ENCODE results near the gene RORC.
A peak's percentile ranks its signal among the peaks of the same experiment; 100 is the strongest.
"Not testable (repeated sequence)": the region's sequence is repeated elsewhere in the genome, so short reads cannot be mapped to it uniquely, and the experiment has no call there.

RORC gene

GRCh38 chr1:151799179-151800022 is 32.2 kb downstream of the RORC start:
- Histone ChIP-seq H3K36me3 (ENCODE audit: control insufficient read depth, insufficient read depth, low read length) (no peaks in the 10 kb centered on the region), H3K4me1 (ENCODE audit: control insufficient read depth, insufficient read depth, low read length) (no peaks in the 10 kb centered on the region), H3K9me3 (ENCODE audit: control insufficient read depth, low read length) (no peaks in the 10 kb centered on the region), H3K9ac (ENCODE audit: low read length) (no peak overlapping the region), H3K27me3 (ENCODE audit: control insufficient read depth, insufficient read depth, low read length) (no peaks in the 10 kb centered on the region), H3K4me3 (ENCODE audit: low read length) (no peak overlapping the region)

GRCh38 chr1:151798571-151798970 is 33.0 kb downstream of the RORC start:
- Histone ChIP-seq H3K4me3 (ENCODE audit: low read length) (no peak overlapping the region), H3K9ac (ENCODE audit: low read length) (no peak overlapping the region), H3K27me3 (ENCODE audit: control insufficient read depth, insufficient read depth, low read length) (no peaks in the 10 kb centered on the region), H3K4me1 (ENCODE audit: control insufficient read depth, insufficient read depth, low read length) (no peaks in the 10 kb centered on the region), H3K36me3 (ENCODE audit: control insufficient read depth, insufficient read depth, low read length) (no peaks in the 10 kb centered on the region), H3K9me3 (ENCODE audit: control insufficient read depth, low read length) (no peaks in the 10 kb centered on the region)

- no peaks in the 10 kb centered on the region for H3K9me3 ChIP-seq (ENCODE audit: control insufficient read depth, low read length)
- no peaks in the 10 kb centered on the region for H3K27me3 ChIP-seq (ENCODE audit: control insufficient read depth, insufficient read depth, low read length)
- no peaks in the 10 kb centered on the region for H3K36me3 ChIP-seq (ENCODE audit: control insufficient read depth, insufficient read depth, low read length)
- peak overlapping the region; percentile 65 for H3K9ac ChIP-seq (ENCODE audit: low read length)
- peak overlapping the region; percentile 81 for H3K4me3 ChIP-seq (ENCODE audit: low read length)
- H3K4me1 ChIP-seq (ENCODE audit: control insufficient read depth, insufficient read depth, low read length): no peaks in the 10 kb centered on the region
These were observed 40.5 kb downstream of the RORC start for GRCh38 chr1:151790940-151791651.

GRCh38 chr1:151790071-151790939 is 41.3 kb downstream of the RORC start, which contains the start of gene TDRKH:
TSS of gene TDRKH (minus strand) at chr1:151790500. CDS start at chr1:151783022, 7,478 bp downstream.
- no peaks in the 10 kb centered on the region for H3K9me3 ChIP-seq (ENCODE audit: control insufficient read depth, low read length)
- H3K4me3 ChIP-seq (ENCODE audit: low read length): peak within 1 kb of the TSS; percentile 81
- H3K4me1 ChIP-seq (ENCODE audit: control insufficient read depth, insufficient read depth, low read length): no peaks in the 10 kb centered on the region
- H3K9ac ChIP-seq (ENCODE audit: low read length): peak within 1 kb of the TSS; percentile 65
- no peaks in the 10 kb centered on the region for H3K36me3 ChIP-seq (ENCODE audit: control insufficient read depth, insufficient read depth, low read length)
- no peaks in the 10 kb centered on the region for H3K27me3 ChIP-seq (ENCODE audit: control insufficient read depth, insufficient read depth, low read length)

GRCh38 chr1:151787689-151788088 is 43.9 kb downstream of the RORC start:
- no peak overlapping the region for H3K4me3 ChIP-seq (ENCODE audit: low read length)
- H3K9ac ChIP-seq (ENCODE audit: low read length): no peak overlapping the region
- H3K36me3 ChIP-seq (ENCODE audit: control insufficient read depth, insufficient read depth, low read length): no peaks in the 10 kb centered on the region
- H3K27me3 ChIP-seq (ENCODE audit: control insufficient read depth, insufficient read depth, low read length): no peaks in the 10 kb centered on the region
- no peaks in the 10 kb centered on the region for H3K9me3 ChIP-seq (ENCODE audit: control insufficient read depth, low read length)
- no peaks in the 10 kb centered on the region for H3K4me1 ChIP-seq (ENCODE audit: control insufficient read depth, insufficient read depth, low read length)

GRCh38 chr1:151783796-151784195 is 47.8 kb downstream of the RORC start:
- no peak overlapping the region for H3K9ac ChIP-seq (ENCODE audit: low read length)
- H3K4me3 ChIP-seq (ENCODE audit: low read length): no peak overlapping the region
- no peaks in the 10 kb centered on the region for H3K4me1 ChIP-seq (ENCODE audit: control insufficient read depth, insufficient read depth, low read length)
- H3K27me3 ChIP-seq (ENCODE audit: control insufficient read depth, insufficient read depth, low read length): no peaks in the 10 kb centered on the region
- H3K9me3 ChIP-seq (ENCODE audit: control insufficient read depth, low read length): no peaks in the 10 kb centered on the region
- H3K36me3 ChIP-seq (ENCODE audit: control insufficient read depth, insufficient read depth, low read length): no peaks in the 10 kb centered on the region

GRCh38 chr1:151782741-151783140 is 48.9 kb downstream of the RORC start:
- no peaks in the 10 kb centered on the region for H3K36me3 ChIP-seq (ENCODE audit: control insufficient read depth, insufficient read depth, low read length)
- H3K4me1 ChIP-seq (ENCODE audit: control insufficient read depth, insufficient read depth, low read length): no peaks in the 10 kb centered on the region
- H3K9ac ChIP-seq (ENCODE audit: low read length): no peak overlapping the region
- no peak overlapping the region for H3K4me3 ChIP-seq (ENCODE audit: low read length)
- no peaks in the 10 kb centered on the region for H3K9me3 ChIP-seq (ENCODE audit: control insufficient read depth, low read length)
- H3K27me3 ChIP-seq (ENCODE audit: control insufficient read depth, insufficient read depth, low read length): no peaks in the 10 kb centered on the region

- not testable (repeated sequence) for H3K36me3 ChIP-seq (ENCODE audit: control insufficient read depth, insufficient read depth, low read length); H3K9me3 ChIP-seq (ENCODE audit: control insufficient read depth, low read length); H3K9ac ChIP-seq (ENCODE audit: low read length); H3K27me3 ChIP-seq (ENCODE audit: control insufficient read depth, insufficient read depth, low read length); H3K4me3 ChIP-seq (ENCODE audit: low read length); H3K4me1 ChIP-seq (ENCODE audit: control insufficient read depth, insufficient read depth, low read length)
These were observed 49.6 kb downstream of the RORC start for GRCh38 chr1:151782026-151782425.

- H3K27me3 ChIP-seq (ENCODE audit: control insufficient read depth, insufficient read depth, low read length); H3K4me1 ChIP-seq (ENCODE audit: control insufficient read depth, insufficient read depth, low read length); H3K36me3 ChIP-seq (ENCODE audit: control insufficient read depth, insufficient read depth, low read length); H3K9me3 ChIP-seq (ENCODE audit: control insufficient read depth, low read length); H3K4me3 ChIP-seq (ENCODE audit: low read length); H3K9ac ChIP-seq (ENCODE audit: low read length): not testable (repeated sequence)
These were observed 50.9 kb downstream of the RORC start for GRCh38 chr1:151780736-151781135.

- Histone ChIP-seq H3K9me3 (ENCODE audit: control insufficient read depth, low read length) (no peaks in the 10 kb centered on the region), H3K4me1 (ENCODE audit: control insufficient read depth, insufficient read depth, low read length) (no peaks in the 10 kb centered on the region), H3K4me3 (ENCODE audit: low read length) (no peak overlapping the region), H3K27me3 (ENCODE audit: control insufficient read depth, insufficient read depth, low read length) (no peaks in the 10 kb centered on the region), H3K9ac (ENCODE audit: low read length) (no peak overlapping the region), H3K36me3 (ENCODE audit: control insufficient read depth, insufficient read depth, low read length) (no peaks in the 10 kb centered on the region)
These were observed 51.8 kb downstream of the RORC start for GRCh38 chr1:151779852-151780251.

GRCh38 chr1:151777317-151777716 is 54.3 kb downstream of the RORC start:
- H3K36me3 ChIP-seq (ENCODE audit: control insufficient read depth, insufficient read depth, low read length): no peaks in the 10 kb centered on the region
- no peaks in the 10 kb centered on the region for H3K27me3 ChIP-seq (ENCODE audit: control insufficient read depth, insufficient read depth, low read length)
- no peaks in the 10 kb centered on the region for H3K9me3 ChIP-seq (ENCODE audit: control insufficient read depth, low read length)
- no peak overlapping the region for H3K4me3 ChIP-seq (ENCODE audit: low read length)
- H3K4me1 ChIP-seq (ENCODE audit: control insufficient read depth, insufficient read depth, low read length): no peaks in the 10 kb centered on the region
- no peak overlapping the region for H3K9ac ChIP-seq (ENCODE audit: low read length)

- H3K27me3 ChIP-seq (ENCODE audit: control insufficient read depth, insufficient read depth, low read length): no peaks in the 10 kb centered on the region
- no peak overlapping the region for H3K9ac ChIP-seq (ENCODE audit: low read length)
- H3K4me1 ChIP-seq (ENCODE audit: control insufficient read depth, insufficient read depth, low read length): no peaks in the 10 kb centered on the region
- no peak overlapping the region for H3K4me3 ChIP-seq (ENCODE audit: low read length)
- no peaks in the 10 kb centered on the region for H3K36me3 ChIP-seq (ENCODE audit: control insufficient read depth, insufficient read depth, low read length)
- H3K9me3 ChIP-seq (ENCODE audit: control insufficient read depth, low read length): no peaks in the 10 kb centered on the region
These were observed 54.9 kb downstream of the RORC start for GRCh38 chr1:151776665-151777062.

All from mucosa of stomach (tissue), 1 donor.